Activated effector memory CD4-positive, alpha-beta T cell treated with anti-CD3 and anti-CD28 coated beads, Interleukin-2, amount 50 U/mL, for 16 hours (primary cell): ENCODE results near the gene YEATS4.

Source experiments
- DNase-seq: peaks from one replicate; pipeline ENCODE4 v3.0.0-alpha.2; 2020

Gene YEATS4

GRCh38 chr12:69438539-69438938, 79.0 kb downstream of the YEATS4 start:
- DNase-seq = no peak

GRCh38 chr12:69440016-69440415, 80.5 kb downstream of the YEATS4 start:
- no peak for DNase-seq
